Fibroblast of pulmonary artery (primary cell): ENCODE data around the gene PODXL2.
"Not testable (repeated sequence)": the region's sequence is repeated elsewhere in the genome, so short reads cannot be mapped to it uniquely, and the experiment has no call there.

Source experiments
- DNase-seq: peaks from one replicate; pipeline ENCODE4 v3.0.0-alpha.2; 2010; ENCODE audit warnings: low read depth
- H3K4me3 ChIP-seq: replicated peaks from 2 replicates; pipeline ENCODE4 v1.5.1; 2011; ENCODE audit warnings: low read depth, mild to moderate bottlenecking, control low read depth, low read length, moderate library complexity
- TF ChIP-seq, protein P1 (sequence below): IDR thresholded peaks from 2 replicates; pipeline ENCODE4 v1.5.1; 2011; ENCODE audit warnings: mild to moderate bottlenecking, control low read depth, low read length, inconsistent platforms; ENCODE audit errors: missing control alignments

PODXL2 gene

GRCh38 chr3:127701280-127701911 lies 72.4 kb downstream of the PODXL2 start:
- no peak for DNase-seq
- H3K4me3 ChIP-seq: no peak overlapping the region
- TF ChIP-seq, protein P1, sequence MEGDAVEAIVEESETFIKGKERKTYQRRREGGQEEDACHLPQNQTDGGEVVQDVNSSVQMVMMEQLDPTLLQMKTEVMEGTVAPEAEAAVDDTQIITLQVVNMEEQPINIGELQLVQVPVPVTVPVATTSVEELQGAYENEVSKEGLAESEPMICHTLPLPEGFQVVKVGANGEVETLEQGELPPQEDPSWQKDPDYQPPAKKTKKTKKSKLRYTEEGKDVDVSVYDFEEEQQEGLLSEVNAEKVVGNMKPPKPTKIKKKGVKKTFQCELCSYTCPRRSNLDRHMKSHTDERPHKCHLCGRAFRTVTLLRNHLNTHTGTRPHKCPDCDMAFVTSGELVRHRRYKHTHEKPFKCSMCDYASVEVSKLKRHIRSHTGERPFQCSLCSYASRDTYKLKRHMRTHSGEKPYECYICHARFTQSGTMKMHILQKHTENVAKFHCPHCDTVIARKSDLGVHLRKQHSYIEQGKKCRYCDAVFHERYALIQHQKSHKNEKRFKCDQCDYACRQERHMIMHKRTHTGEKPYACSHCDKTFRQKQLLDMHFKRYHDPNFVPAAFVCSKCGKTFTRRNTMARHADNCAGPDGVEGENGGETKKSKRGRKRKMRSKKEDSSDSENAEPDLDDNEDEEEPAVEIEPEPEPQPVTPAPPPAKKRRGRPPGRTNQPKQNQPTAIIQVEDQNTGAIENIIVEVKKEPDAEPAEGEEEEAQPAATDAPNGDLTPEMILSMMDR: no peak

DNA sequence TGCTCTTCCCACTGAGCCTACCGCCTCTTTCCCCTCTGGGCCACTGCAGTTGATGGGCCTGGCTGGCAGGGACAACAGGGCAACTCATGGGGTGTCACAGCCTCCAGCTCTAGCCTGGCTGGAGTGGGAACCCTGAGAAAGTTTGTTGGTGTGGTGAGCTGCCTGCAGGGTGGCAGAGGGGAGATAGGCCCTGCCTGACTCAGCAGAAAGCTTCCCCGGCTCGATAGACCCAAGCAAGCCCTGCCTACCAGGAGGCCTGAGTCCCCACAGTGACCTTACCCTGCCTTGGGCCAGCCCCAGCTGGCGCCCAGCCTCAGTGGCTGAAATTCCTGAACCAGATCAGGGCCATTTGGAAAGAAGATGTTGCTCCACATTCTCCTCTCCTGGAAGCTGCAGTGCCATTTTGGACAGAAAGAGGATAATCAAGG lies 73.2 kb downstream of the PODXL2 start:
- no peak for DNase-seq

DNA sequence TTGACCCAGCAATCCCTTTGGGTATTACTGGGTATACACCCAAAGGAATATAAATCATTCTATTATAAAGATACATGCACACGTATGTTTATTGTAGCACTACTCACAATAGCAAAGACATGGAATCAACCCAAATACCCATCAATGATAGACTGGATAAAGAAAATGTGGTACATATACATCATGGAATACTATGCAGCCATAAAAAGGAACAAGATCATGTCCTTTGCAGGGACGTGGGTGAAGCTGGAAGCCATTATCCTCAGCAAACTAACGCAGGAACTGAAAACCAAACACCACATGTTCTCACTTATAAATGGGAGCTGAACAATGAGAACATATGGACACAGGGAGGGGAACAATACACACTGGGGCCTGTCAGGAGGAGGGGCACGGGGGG lies 75.9 kb downstream of the PODXL2 start:
- not testable (repeated sequence) for H3K4me3 ChIP-seq, DNase-seq

More for the DNA sequence above, 73.2 kb downstream of the PODXL2 start:
- TF ChIP-seq, protein P1: no peak
- H3K4me3 ChIP-seq: no peak overlapping the region

GRCh38 chr3:127706312-127706711 lies 77.3 kb downstream of the PODXL2 start:
- TF ChIP-seq, protein P1: no peak

DNA sequence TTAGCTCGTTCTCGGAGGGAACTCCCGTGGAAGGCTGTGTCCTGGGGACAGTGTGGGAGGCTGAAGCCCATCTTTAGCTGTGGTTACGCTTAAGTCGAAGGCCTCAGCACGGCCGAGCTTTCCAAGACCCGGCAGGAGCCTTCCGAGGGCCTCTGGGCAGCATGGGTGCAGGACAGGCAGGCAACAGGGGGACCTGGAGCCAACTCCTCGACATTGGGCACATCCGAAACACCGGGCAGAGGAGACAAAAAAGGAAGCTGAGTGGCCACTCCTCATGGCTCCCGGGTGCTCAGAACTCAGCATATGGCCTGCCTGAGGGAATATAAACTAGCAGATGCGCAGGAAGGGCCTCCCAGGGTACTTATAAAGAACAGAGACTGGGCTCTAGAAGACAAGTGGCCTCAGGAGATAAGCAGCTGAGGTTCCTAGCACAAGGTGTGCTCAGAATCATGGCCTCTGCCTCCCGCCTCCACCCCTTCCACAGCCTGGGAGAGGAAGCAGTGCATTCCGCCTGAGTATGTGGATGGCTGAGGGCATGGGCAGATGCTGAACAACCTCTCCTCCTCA lies 77.9 kb downstream of the PODXL2 start:
- H3K4me3 ChIP-seq: no peak overlapping the region
- TF ChIP-seq, protein P1: no peak
- no peak for DNase-seq

More at GRCh38 chr3:127706312-127706711, 77.3 kb downstream of the PODXL2 start:
- no peak overlapping the region for H3K4me3 ChIP-seq
- DNase-seq: no peak

DNA sequence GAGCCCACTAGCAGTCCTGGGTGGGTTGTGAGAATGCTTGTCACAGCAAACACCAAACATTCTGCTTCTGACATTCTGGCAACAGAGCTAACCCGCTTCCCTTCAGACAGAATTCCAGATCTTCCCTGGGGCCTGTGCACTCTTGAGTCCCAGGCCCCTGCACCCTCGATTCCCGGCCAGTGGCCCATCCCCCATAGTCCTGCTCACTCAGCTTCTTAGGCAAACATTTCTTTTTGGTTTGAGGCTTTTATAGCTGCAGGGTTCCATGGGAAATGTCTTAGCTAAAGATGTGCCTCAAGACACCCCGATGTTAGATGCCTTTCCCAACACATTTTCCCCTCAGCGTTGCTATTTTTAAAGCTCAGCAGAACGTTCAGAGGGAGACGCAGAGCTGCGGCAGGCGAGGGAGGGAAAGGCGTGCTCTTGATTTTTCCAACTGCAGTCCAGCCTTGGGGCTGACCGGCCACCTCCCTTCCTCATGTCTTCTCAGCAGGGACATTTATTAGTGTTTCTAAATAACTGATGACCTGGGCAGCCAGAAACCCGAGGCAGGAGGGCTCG lies 78.9 kb downstream of the PODXL2 start:
- DNase-seq: no peak
- no peak overlapping the region for H3K4me3 ChIP-seq
- TF ChIP-seq, protein P1: no peak

GRCh38 chr3:127708837-127709236 lies 79.9 kb downstream of the PODXL2 start:
- TF ChIP-seq, protein P1: no peak
- no peak for DNase-seq
- H3K4me3 ChIP-seq: no peak overlapping the region
